Left lobe of liver (tissue), 2 donors: ENCODE measurements around the gene MOB2. TPM values are rescaled to one million over a fixed set of nuclear protein-coding genes. Genes with fewer than 3 reads are reported as not detected.
A peak's percentile ranks its signal among the peaks of the same experiment; 100 is the strongest.
"Not testable (repeated sequence)": the region's sequence is repeated elsewhere in the genome, so short reads cannot be mapped to it uniquely, and the experiment has no call there.

ENCODE experiments used
- ATAC-seq: fragments of 200-7000 bp; cut with Tn5 transposase; one replicate; pipeline ENCODE4 v1.9.1; 2020; ENCODE audit warnings: mild to moderate bottlenecking, moderate library complexity
- DNase-seq: peaks from one replicate; pipeline ENCODE4 v3.0.0-alpha.2; 2020; ENCODE audit warnings: low spot score
- total RNA-seq: library from RNA; stranded (reverse); gene quantifications from one replicate; pipeline ENCODE4 v1.2.1, GENCODE V29; 2021
- donor health status: DM: no; HTN: no; CAD: no; lungs with moderate emphysema.
- donor health status: DM: no; HTN: yes; CAD: no.

MOB2 gene
- total RNA-seq, 1 donor from 2014 or later: 12.6 TPM

DNA sequence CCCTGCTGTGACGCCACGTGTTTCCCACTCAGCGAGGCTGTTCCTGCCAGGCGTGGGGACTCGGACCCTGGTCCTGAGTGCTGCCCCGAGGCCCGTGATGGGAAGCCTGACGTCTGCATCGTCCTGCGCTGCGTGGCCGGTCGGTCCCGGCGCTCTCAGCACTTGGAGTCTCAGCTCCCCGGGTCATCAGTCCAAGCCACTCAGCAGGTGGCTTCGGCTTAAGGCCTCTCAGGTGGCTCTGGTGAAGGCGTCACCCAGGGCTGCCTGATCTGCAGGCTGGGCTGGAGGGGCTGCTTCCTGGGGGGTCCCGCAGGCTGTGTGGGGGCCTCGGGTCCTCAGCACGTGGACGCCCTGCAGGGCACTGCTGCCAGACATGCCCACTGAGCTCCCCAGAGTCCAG is 61.6 kb downstream of the MOB2 start:
- no peak for ATAC-seq

DNA sequence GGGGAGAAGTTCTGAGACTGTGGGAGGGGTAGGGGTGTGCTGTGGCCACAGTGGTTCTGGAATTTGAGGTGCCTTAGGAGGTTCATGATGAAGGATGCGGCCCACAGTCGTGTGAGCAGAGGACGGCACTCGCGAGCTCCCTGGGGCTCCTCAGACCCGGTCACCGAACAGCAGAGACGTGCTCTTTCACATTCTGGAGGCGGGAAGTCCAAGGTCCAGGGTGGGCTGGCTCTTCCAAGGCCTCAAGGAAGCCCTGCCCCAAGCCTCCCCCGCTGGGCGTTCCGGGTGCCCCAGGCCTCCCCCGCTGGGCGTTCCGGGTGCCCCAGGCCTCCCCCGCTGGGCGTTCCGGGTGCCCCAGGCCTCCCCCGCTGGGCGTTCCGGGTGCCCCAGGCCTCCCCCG is 63.2 kb downstream of the MOB2 start:
- ATAC-seq, DNase-seq: not testable (repeated sequence)

More for the DNA sequence above, 61.6 kb downstream of the MOB2 start:
- no peak for DNase-seq

DNA sequence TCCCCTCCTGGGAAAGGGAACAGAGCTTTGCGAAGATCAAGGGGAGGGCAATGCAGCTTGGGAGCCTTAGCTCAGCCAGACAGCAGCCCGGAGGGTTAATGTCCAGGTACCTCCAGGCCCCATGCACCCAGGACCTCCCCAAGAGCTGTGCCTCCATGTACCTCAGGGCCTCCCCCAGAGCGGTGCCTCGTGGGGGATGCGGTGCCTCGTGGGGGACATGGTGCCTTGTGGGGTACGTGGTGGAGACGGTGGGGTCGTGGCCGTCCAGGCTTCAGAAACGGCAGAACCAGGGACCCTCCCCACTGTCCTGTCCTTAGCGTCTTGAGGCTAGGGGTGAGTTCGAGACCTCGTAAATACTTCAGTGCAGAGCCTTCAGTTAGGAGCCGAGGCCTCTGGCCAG is 63.6 kb downstream of the MOB2 start:
- ATAC-seq: no peak
- DNase-seq: no peak

- peak; percentile 22 for ATAC-seq
- DNase-seq: no peak
These were observed 64.1 kb downstream of the MOB2 start for GRCh38 chr11:1422481-1422880.

DNA sequence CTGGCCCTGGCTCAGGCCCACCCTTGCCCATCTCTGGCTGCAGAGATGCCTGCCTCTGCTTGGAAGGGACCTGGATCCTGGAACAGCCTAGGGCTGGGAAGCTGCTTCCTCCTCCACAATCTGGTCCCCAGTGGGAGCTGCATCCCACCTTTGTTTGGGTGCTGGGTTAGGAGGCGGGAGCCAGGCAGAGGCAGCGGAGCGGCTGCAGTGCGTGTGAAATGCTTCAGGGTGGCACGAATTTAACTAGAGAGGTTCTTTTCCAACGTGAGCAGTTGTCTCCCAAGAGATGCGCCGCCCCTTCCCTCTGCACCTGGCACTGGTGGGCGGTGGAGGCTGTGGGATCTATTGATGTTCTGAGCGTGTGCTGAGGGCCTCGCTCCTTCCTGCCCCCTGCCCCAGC is 65.3 kb downstream of the MOB2 start:
- ATAC-seq (no peak), DNase-seq (no peak)

DNA sequence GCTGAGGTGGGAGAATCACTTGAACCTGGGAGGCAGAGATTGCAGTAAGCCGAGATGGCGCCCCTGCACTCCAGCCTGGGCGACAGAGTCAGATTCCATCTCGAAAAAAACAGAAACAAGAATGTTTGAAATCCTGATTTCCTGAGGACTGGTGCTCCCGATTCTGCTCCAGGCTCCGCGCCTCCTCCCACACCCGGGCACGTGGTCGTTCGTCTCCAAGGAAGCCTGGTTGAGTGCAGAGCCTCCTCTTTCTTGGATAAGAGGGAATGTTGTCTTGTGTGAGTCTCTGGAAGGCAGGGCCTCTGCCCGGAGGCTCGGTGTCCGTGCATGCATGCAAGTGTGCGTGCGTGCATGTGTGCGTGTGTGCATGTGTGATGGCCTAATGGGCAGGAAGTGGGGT is 66.8 kb downstream of the MOB2 start:
- DNase-seq: no peak
- no peak for ATAC-seq

Other genes with a start within 250 kb of the MOB2 start
- 128 TPM for gene TOLLIP, start 177.1 kb downstream of the MOB2 start, total RNA-seq
- 0.18 TPM for gene BRSK2, start 96.8 kb downstream of the MOB2 start, total RNA-seq
- 0.23 TPM for gene DUSP8, start 85.5 kb upstream of the MOB2 start, total RNA-seq
- gene KRTAP5-1, start 98.5 kb upstream of the MOB2 start, total RNA-seq: not detected
- gene KRTAP5-2, start 111.5 kb upstream of the MOB2 start, total RNA-seq: not detected
- not detected for gene KRTAP5-3, start 121.7 kb upstream of the MOB2 start, total RNA-seq
- gene KRTAP5-4, start 135.4 kb upstream of the MOB2 start, total RNA-seq: not detected
- gene KRTAP5-5, start 143.0 kb upstream of the MOB2 start, total RNA-seq: not detected
- 1.4 TPM for gene KRTAP5-6, start 210.4 kb upstream of the MOB2 start, total RNA-seq